Naive thymus-derived CD4-positive, alpha-beta T cell (primary cell): ENCODE measurements around the gene ABCA2. TPM values are rescaled to one million over a fixed set of nuclear protein-coding genes. Genes with fewer than 3 reads are reported as not detected.
A peak's percentile ranks its signal among the peaks of the same experiment; 100 is the strongest.

ENCODE experiments used
- ATAC-seq: fragments of 150-1000 bp; cut with Tn5 transposase; 2 replicates; pipeline ENCODE4 v1.10.0; 2021; ENCODE audit warnings: mild to moderate bottlenecking, moderate library complexity
- CTCF ChIA-PET: fragments of 350-600 bp; sonication (Branson Sonifier 250); formaldehyde crosslinking; loops from one replicate; lab custom pipeline; 2021; ENCODE audit warnings: antibody characterized with exemption; lab: Charles Lee
- POLR2A ChIA-PET: fragments of 350-600 bp; sonication (Branson Sonifier 250); formaldehyde crosslinking; loops from one replicate; lab custom pipeline; 2021; ENCODE audit warnings: antibody characterized with exemption, inconsistent platforms; lab: Charles Lee
- DNase-seq, 9 donors: peaks; one replicate each; pipeline versions ENCODE4 v3.0.0 to v3.0.0-alpha.2; 2020 to 2022; ENCODE audit warnings: mixed read lengths in 1 of 9
- H3K27ac ChIP-seq: one replicate; pipeline ENCODE4 v1.7.0; 2013; ENCODE audit warnings: mild to moderate bottlenecking, low read depth, low read length, moderate library complexity
- H3K27me3 ChIP-seq, 2 donors: one replicate each; pipeline ENCODE4 v1.7.0; 2013; ENCODE audit warnings: low read length in 2 of 2, mild to moderate bottlenecking in 2 of 2, moderate library complexity in 2 of 2; ENCODE audit not compliant: control insufficient read depth in 2 of 2, insufficient read depth in 2 of 2
- H3K36me3 ChIP-seq, 3 experiments: 1 replicate in 2 of 3; 2 replicates in 1 of 3; pipeline ENCODE4 v1.7.0; 2013; ENCODE audit warnings: low read length in 3 of 3, mild to moderate bottlenecking in 3 of 3, moderate library complexity in 1 of 3; ENCODE audit not compliant: insufficient read depth in 3 of 3, control insufficient read depth in 2 of 3
- H3K4me1 ChIP-seq, 2 donors: one replicate each; pipeline ENCODE4 v1.7.0; 2013; ENCODE audit warnings: low read length in 2 of 2, mild to moderate bottlenecking in 2 of 2, moderate library complexity in 1 of 2; ENCODE audit not compliant: control insufficient read depth in 2 of 2, insufficient read depth in 2 of 2
- H3K4me3 ChIP-seq: 2 replicates; pipeline ENCODE4 v1.7.0; 2013; ENCODE audit warnings: mild to moderate bottlenecking, low read length
- H3K9me3 ChIP-seq, 3 experiments: 1 replicate in 2 of 3; 2 replicates in 1 of 3; pipeline ENCODE4 v1.7.0; 2013; ENCODE audit warnings: low read length in 3 of 3; ENCODE audit not compliant: control insufficient read depth in 2 of 3
- H3K27ac Mint-ChIP-seq, 9 donors: one replicate each; pipeline ENCODE4 v1.8.0; 2020 to 2022; ENCODE audit warnings: mixed read lengths in 9 of 9, mild to moderate bottlenecking in 8 of 9, moderate library complexity in 5 of 9, inconsistent platforms in 2 of 9
- H3K27me3 Mint-ChIP-seq, 5 donors: one replicate each; pipeline ENCODE4 v1.8.0; 2021 to 2022; ENCODE audit warnings: mixed read lengths in 5 of 5, mild to moderate bottlenecking in 1 of 5
- H3K36me3 Mint-ChIP-seq, 5 donors: one replicate each; pipeline ENCODE4 v1.8.0; 2020 to 2022; ENCODE audit warnings: mixed read lengths in 5 of 5, mild to moderate bottlenecking in 3 of 5, inconsistent platforms in 1 of 5
- H3K4me1 Mint-ChIP-seq, 7 donors: one replicate each; pipeline ENCODE4 v1.8.0; 2020 to 2022; ENCODE audit warnings: mixed read lengths in 7 of 7, mild to moderate bottlenecking in 3 of 7, inconsistent platforms in 1 of 7
- H3K4me3 Mint-ChIP-seq, 10 donors: one replicate each; pipeline ENCODE4 v1.8.0; 2020 to 2022; ENCODE audit warnings: mild to moderate bottlenecking in 10 of 10, mixed read lengths in 10 of 10, moderate library complexity in 6 of 10, inconsistent platforms in 2 of 10
- H3K9me3 Mint-ChIP-seq, 11 donors: one replicate each; pipeline ENCODE4 v1.8.0; 2020 to 2022; ENCODE audit warnings: mixed read lengths in 11 of 11, mild to moderate bottlenecking in 4 of 11, inconsistent platforms in 1 of 11, moderate library complexity in 1 of 11
- intact Hi-C, 2 donors: fragments of 100-400 bp; cut with micrococcal nuclease; formaldehyde crosslinking; loops; one replicate each; pipeline ENCODE4 v1.15.1; 2023
- polyA plus RNA-seq, 2 donors: library from polyadenylated mRNA; unstranded; fragments of 300-500 nt; fragmentation: Illumina TruSeq; gene quantifications; one replicate each; pipeline ENCODE4 v1.2.3, GENCODE V29; 2021
- total RNA-seq, 6 experiments: library from RNA in 5 of 6; stranded (reverse) in 5 of 6; gene quantifications; 1 replicate in 5 of 6; 2 replicates in 1 of 6; pipeline ENCODE4 v1.2.3 and lab custom pipeline; 2021 to 2026

Gene ABCA2
- total and polyA plus RNA-seq, 7 experiments from 2014 or later: 1.8 to 112 (median 25.1) TPM

DNA sequence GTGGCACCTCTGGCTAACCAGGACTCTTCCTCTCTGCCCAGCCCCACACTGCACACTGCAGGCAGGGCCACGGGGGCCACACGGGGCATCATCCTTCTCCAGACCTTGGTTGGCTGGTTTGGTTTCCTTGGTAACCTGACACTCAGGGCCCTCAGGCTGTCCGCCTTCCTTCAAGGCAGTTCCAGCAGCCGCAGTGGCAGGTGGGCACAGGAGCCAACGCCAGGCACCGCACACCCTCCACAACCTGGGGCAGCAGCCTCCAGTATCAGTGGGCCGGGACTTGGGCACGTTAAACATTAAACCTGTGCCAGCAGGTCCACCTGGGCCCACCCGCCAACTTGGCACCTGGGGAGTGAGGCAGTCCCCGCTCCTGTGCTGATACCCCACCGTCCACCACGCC is 16.0 kb upstream of the ABCA2 start:
- peaks cover 7 to 32% (median 27%) of the 10 kb centered on the region in 5 donors for H3K27me3 Mint-ChIP-seq
- H3K9me3 Mint-ChIP-seq: no peaks in the 10 kb centered on the region
- peaks cover 9 to 25% of the 10 kb centered on the region in 2 donors for H3K4me1 ChIP-seq
- no peaks in the 10 kb centered on the region for H3K9me3 ChIP-seq
- ChIA-PET CTCF (interaction anchor here (0.6 to 0.7 kb wide), 2 partner anchors 25 to 52 kb away, joined by 3 to 4 read pairs; no protein-coding TSS in a partner anchor), POLR2A (no interaction called here)
- no peaks in the 10 kb centered on the region for H3K36me3 ChIP-seq
- no peak for DNase-seq
- H3K27ac Mint-ChIP-seq: no peak overlapping the region
- ATAC-seq: no peak
- peaks cover 9 to 24% of the 10 kb centered on the region in 2 donors for H3K27me3 ChIP-seq
- no peak overlapping the region for H3K4me3 ChIP-seq
- H3K4me3 Mint-ChIP-seq: peak overlapping the region in 2 of 10 donors; percentile 77 to 79
- H3K27ac ChIP-seq: no peak overlapping the region
- H3K36me3 Mint-ChIP-seq: no peaks in the 10 kb centered on the region
- peaks cover 0 to 11% (median 9%) of the 10 kb centered on the region in 7 donors for H3K4me1 Mint-ChIP-seq
- intact Hi-C loops: no loop called here

DNA sequence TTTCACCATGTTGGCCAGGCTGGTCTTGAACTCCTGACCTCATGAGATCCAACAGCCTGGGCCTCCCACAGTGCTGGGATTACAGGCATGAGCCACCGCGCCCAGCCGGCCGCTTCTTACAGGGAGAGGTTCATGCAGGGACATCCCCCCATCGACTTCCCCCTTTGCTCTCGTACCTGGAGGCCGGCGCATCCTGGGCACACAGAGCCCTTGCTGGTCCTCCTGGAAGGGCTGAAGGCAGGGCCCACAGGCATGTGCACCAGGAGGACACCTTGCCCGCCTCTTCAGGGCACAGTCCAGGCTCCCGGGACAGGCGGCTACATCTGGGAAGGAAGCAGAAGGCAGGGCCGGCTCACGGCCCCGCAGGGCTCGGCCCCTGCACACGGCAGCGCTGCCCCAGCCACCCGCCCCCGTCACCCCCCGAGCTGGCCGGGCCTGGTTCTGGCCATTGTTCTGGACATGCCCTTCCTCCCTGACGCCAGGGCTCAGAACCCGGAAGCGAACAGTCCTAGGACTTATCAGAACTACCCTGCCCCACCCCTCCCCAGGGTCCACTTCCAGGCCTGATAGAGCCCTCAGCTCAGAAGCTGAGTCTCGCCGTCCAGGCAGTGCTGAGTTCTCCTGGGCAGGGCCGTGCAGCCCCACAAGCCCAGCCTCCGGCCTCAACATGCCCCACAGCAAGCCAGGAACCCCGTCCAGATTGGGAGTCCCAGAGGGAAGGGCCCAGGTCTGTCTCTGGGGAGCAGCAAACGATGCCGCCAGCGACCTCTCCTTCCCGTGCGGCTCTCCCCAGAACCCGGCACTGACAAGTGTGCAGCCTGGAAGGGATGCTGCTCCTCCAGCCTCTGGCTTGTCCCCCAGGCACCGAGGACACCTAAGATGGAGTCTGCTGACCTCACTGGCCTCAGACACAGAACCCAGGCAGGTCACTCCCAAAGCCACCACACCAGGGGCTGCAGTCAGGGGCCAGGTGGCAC is 15.0 kb upstream of the ABCA2 start:
- POLR2A ChIA-PET: interaction anchor here (0.7 kb wide), 1 partner anchor 32 kb away, joined by 3 read pairs; no protein-coding TSS in a partner anchor
- H3K4me3 ChIP-seq: no peak overlapping the region
- H3K9me3 ChIP-seq: no peaks in the 10 kb centered on the region
- H3K27ac ChIP-seq: no peak overlapping the region
- H3K4me1 ChIP-seq: peaks cover 9 to 25% of the 10 kb centered on the region in 2 donors
- Mint-ChIP-seq H3K4me3 (peak overlapping the region in 1 of 10 donors; percentile 14), H3K4me1 (peaks cover 0 to 11% (median 9%) of the 10 kb centered on the region in 7 donors), H3K36me3 (no peaks in the 10 kb centered on the region), H3K27ac (no peak overlapping the region), H3K27me3 (peaks cover 7 to 31% (median 25%) of the 10 kb centered on the region in 5 donors), H3K9me3 (no peaks in the 10 kb centered on the region)
- no peaks in the 10 kb centered on the region for H3K36me3 ChIP-seq
- CTCF ChIA-PET: interaction anchor here (0.6 kb wide), 1 partner anchor 13 kb away, joined by 3 read pairs; no protein-coding TSS in a partner anchor
- DNase-seq (no peak), ATAC-seq (no peak)
- peaks cover 7 to 20% of the 10 kb centered on the region in 2 donors for H3K27me3 ChIP-seq
- intact Hi-C loops: no loop called here

- Mint-ChIP-seq H3K36me3 (no peaks in the 10 kb centered on the region), H3K27me3 (peaks cover 5 to 19% (median 11%) of the 10 kb centered on the region in 5 donors), H3K4me3 (no peak overlapping the region), H3K27ac (no peak overlapping the region), H3K9me3 (no peaks in the 10 kb centered on the region), H3K4me1 (peaks cover 0 to 8% (median 6%) of the 10 kb centered on the region in 7 donors)
- no peaks in the 10 kb centered on the region for H3K9me3 ChIP-seq
- DNase-seq (no peak), ATAC-seq (no peak)
- H3K27me3 ChIP-seq: peaks cover 0 to 8% of the 10 kb centered on the region in 2 donors
- ChIA-PET CTCF (no interaction called here), POLR2A (no interaction called here)
- intact Hi-C loops: no loop called here
- H3K36me3 ChIP-seq: no peaks in the 10 kb centered on the region
- no peak overlapping the region for H3K4me3 ChIP-seq
- H3K27ac ChIP-seq: no peak overlapping the region
- H3K4me1 ChIP-seq: peaks cover 9 to 18% of the 10 kb centered on the region in 2 donors
Observed at GRCh38 chr9:137041124-137041523, 13.1 kb upstream of the ABCA2 start.

- peaks cover 0 to 8% of the 10 kb centered on the region in 2 donors for H3K27me3 ChIP-seq
- intact Hi-C loops: no loop called here
- Mint-ChIP-seq H3K36me3 (no peaks in the 10 kb centered on the region), H3K4me3 (no peak overlapping the region), H3K27ac (no peak overlapping the region), H3K27me3 (peaks cover 5 to 19% (median 11%) of the 10 kb centered on the region in 5 donors), H3K9me3 (no peaks in the 10 kb centered on the region), H3K4me1 (peaks cover 0 to 8% (median 6%) of the 10 kb centered on the region in 7 donors)
- peaks cover 10 to 16% of the 10 kb centered on the region in 2 donors for H3K4me1 ChIP-seq
- no peak overlapping the region for H3K27ac ChIP-seq
- ChIA-PET CTCF (no interaction called here), POLR2A (no interaction called here)
- no peak overlapping the region for H3K4me3 ChIP-seq
- ATAC-seq (no peak), DNase-seq (no peak)
- no peaks in the 10 kb centered on the region for H3K36me3 ChIP-seq
- no peaks in the 10 kb centered on the region for H3K9me3 ChIP-seq
Observed at GRCh38 chr9:137040568-137040967, 12.5 kb upstream of the ABCA2 start.

- H3K4me3 Mint-ChIP-seq: no peak overlapping the region
- peaks cover 15 to 16% of the 10 kb centered on the region in 2 donors for H3K4me1 ChIP-seq
- peaks cover 6 to 11% (median 8%) of the 10 kb centered on the region in 7 donors for H3K4me1 Mint-ChIP-seq
- H3K27ac ChIP-seq: no peak overlapping the region
- no peak overlapping the region for H3K4me3 ChIP-seq
- no peaks in the 10 kb centered on the region for H3K36me3 ChIP-seq
- H3K9me3 ChIP-seq: no peaks in the 10 kb centered on the region
- peaks cover 0 to 8% of the 10 kb centered on the region in 2 donors for H3K27me3 ChIP-seq
- ChIA-PET POLR2A (no interaction called here), CTCF (interaction anchor here (0.6 kb wide), 1 partner anchor 198 kb away, joined by 4 read pairs; no protein-coding TSS in a partner anchor)
- peaks cover 2 to 14% (median 6%) of the 10 kb centered on the region in 5 donors for H3K27me3 Mint-ChIP-seq
- H3K9me3 Mint-ChIP-seq: no peaks in the 10 kb centered on the region
- no peak overlapping the region for H3K27ac Mint-ChIP-seq
- H3K36me3 Mint-ChIP-seq: no peaks in the 10 kb centered on the region
- ATAC-seq (no peak), DNase-seq (no peak)
- intact Hi-C loops: no loop called here
Observed at GRCh38 chr9:137039611-137040366, 11.8 kb upstream of the ABCA2 start.

DNA sequence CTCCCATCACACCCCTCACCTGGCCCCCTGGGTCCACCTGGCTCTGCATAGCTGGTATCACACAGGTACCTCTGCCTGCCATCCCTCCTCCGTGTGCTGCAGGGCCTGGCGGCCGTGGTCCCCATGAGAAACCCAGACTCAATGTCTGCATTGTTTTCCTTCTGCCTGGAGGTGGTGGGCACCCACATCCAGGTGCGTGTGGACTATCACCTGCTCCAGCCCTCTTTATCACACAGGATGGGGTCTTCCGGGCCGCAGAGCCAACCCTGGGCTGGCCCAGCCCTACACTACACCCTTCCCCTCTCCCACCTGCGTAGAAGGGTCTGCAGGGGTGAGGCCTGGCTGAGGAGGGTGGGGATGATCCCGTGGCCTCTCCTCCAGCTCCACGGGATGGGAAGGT is 10.9 kb upstream of the ABCA2 start:
- Mint-ChIP-seq H3K27ac (no peak overlapping the region), H3K4me1 (peaks cover 9 to 12% (median 11%) of the 10 kb centered on the region in 7 donors)

More for the DNA sequence above, 10.9 kb upstream of the ABCA2 start:
- ChIA-PET CTCF (no interaction called here), POLR2A (no interaction called here)
- intact Hi-C loops: no loop called here
- Mint-ChIP-seq H3K9me3 (no peaks in the 10 kb centered on the region), H3K36me3 (no peaks in the 10 kb centered on the region), H3K4me3 (no peak overlapping the region), H3K27me3 (peaks cover 0 to 11% (median 0%) of the 10 kb centered on the region in 5 donors)
- no peak overlapping the region for H3K27ac ChIP-seq
- H3K36me3 ChIP-seq: no peaks in the 10 kb centered on the region
- H3K27me3 ChIP-seq: peaks cover 0 to 2% of the 10 kb centered on the region in 2 donors
- DNase-seq: no peak
- H3K4me3 ChIP-seq: no peak overlapping the region
- H3K4me1 ChIP-seq: peaks cover 13 to 18% of the 10 kb centered on the region in 2 donors
- ATAC-seq: no peak
- no peaks in the 10 kb centered on the region for H3K9me3 ChIP-seq
